ENCODE results near the gene PADI1. TPM values are rescaled to one million over a fixed set of nuclear protein-coding genes. Genes with fewer than 3 reads are reported as not detected.

The PADI1 gene
- polyA plus RNA-seq, 3 donors, result 0.06 TPM; not detected in 2

DNA sequence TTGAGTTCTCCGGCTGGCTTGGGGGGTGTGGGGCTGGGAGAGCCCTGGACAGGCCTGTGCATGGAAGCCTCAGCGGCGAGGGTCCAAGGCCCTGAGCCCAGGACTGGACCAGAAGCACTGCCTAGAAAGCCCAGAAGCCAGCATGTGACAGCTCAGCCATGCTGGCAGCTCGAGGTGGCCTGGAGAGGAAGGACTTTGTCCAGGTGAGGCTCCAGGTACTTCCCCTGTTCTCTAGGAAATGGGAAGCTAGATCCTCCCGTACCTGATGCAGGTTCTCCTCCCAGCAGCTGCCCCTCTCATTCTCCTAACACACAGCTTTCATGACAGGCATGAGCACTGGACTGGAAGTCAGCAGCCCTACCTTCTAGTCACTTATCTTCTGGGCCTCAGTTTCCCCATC is 50.4 kb downstream of the PADI1 start:
- DNase-seq (ENCODE audit: extremely low read depth in 1 of 11, low read depth in 9 of 11, low spot score in 4 of 11), result no peak

DNA sequence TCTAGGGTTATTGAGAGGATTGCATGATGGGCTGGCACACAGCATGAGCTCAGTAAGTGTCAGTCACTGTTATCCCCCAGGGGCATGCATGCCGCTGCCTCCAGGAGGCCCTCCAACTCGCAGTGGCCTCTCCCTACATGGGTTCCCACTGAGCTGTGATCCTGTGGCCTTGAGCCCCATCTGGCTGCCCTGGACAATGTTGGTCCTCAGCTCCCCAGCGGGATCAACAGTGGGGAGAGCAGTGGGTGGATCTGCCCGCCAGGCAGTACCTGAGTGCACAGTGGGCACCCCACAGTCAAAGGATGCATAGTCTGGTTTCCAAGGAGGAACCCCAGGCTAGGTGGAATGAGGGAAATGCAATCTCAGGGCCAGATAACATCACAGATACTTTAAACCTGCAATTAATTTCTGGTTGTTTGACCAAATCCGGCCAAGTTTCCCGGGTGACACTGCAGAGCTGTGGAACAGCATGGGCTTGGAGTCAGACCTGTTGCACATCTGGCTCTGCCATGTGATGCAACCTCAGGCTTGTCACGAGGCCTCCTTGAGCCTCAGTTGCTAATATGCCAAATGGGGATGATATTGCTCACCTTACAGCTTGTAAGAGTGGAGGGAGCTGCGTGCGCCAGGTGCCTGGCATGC is 53.3 kb downstream of the PADI1 start:
- no peak for DNase-seq (ENCODE audit: extremely low read depth in 1 of 11, low read depth in 9 of 11, low spot score in 4 of 11)

DNA sequence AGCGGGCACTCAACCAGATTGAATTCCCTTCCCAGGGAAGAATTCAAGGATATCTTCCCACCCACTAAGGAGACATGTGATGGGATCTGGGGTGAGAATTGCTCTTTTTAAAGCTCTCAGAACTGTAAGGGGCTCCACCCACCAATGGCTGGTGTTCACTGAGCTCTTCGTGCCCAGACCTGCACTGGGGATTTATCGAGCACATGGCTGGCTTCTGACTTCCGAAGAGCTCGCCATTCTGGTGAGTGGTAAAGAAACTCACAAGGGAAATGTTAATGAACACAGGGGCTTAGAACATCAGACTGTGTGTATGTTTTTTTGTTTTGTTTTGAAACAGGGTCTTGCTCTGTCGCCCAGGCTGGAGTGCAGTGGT is 53.8 kb downstream of the PADI1 start:
- DNase-seq (ENCODE audit: extremely low read depth in 1 of 11, low read depth in 9 of 11, low spot score in 4 of 11), result no peak

DNA sequence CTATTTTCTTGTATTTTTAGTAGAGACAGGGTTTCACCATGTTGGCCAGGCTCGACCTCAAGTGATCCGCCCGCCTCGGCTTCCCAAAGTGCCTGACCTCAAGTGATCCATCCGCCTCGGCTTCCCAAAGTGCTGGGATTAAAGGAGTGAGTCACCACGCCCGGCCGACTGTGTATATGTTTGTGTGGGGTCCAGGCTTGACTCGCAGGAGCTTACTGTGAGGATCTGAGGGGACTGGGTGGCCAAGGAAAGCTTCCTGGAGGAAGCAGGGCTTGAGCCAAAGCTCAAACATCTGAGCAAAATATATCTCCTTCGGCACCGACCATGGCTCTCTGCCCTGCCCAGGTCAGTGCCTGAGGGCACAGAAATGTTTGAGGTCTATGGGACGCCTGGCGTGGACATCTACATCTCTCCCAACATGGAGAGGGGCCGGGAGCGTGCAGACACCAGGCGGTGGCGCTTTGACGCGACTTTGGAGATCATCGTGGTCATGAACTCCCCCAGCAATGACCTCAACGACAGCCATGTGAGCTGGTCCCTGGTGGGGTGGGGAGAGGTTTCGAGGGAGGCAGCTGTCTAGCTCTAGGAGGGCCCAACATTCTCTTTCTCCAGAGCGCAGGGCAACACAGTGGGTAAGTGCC is 54.4 kb downstream of the PADI1 start:
- no peak for DNase-seq (ENCODE audit: extremely low read depth in 1 of 11, low read depth in 9 of 11, low spot score in 4 of 11)

GRCh38 chr1:17260264-17260663 is 55.3 kb downstream of the PADI1 start:
- DNase-seq (ENCODE audit: extremely low read depth in 1 of 11, low read depth in 9 of 11, low spot score in 4 of 11), result no peak

- no peak for DNase-seq (ENCODE audit: extremely low read depth in 1 of 11, low read depth in 9 of 11, low spot score in 4 of 11)
Observed at GRCh38 chr1:17260738-17261137, 55.8 kb downstream of the PADI1 start.

GRCh38 chr1:17263936-17264335 is 59.0 kb downstream of the PADI1 start:
- no peak for DNase-seq (ENCODE audit: extremely low read depth in 1 of 11, low read depth in 9 of 11, low spot score in 4 of 11)

GRCh38 chr1:17264470-17264869 is 59.5 kb downstream of the PADI1 start:
- no peak for DNase-seq (ENCODE audit: extremely low read depth in 1 of 11, low read depth in 9 of 11, low spot score in 4 of 11)

DNA sequence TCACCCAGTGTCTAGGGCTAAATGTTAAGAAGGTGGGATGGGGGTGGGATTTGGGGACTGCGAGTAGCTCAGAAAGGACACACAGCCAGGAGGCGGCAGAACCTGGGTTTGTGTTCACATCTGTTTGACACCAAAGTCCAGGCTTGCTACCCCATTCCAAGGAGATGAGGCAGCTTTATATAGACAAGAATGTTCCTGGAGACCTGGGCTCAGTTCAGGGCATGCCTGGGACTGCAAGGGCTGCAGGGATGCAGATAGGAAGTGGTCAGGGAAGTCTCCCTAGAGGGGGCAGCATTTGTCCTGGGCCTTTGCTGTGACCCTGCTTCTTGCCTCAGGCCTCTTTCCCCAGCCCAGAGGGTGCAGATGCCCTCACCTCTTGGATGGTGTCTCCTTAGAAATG is 60.2 kb downstream of the PADI1 start:
- DNase-seq (ENCODE audit: extremely low read depth in 1 of 11, low read depth in 9 of 11, low spot score in 4 of 11), result no peak

DNA sequence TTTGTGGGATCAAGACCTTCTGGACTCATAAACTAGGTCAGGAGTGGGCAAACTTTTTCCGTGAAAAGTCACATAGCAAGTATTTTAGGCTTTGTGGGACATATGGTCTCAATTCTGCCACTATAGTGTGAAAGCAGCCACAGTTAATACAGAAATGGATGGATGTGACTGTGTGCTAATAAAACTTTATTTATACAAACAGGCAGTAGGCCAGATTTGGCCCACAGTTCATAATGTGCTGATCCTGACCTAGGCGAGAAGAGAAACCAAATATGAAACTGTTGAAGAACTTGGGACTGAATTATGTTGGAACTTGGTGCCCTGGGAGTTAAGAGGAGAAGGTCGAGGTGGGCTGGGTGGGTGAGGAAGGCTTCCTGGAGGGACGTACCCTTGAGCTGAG is 61.0 kb downstream of the PADI1 start:
- DNase-seq (ENCODE audit: extremely low read depth in 1 of 11, low read depth in 9 of 11, low spot score in 4 of 11), result no peak

DNA sequence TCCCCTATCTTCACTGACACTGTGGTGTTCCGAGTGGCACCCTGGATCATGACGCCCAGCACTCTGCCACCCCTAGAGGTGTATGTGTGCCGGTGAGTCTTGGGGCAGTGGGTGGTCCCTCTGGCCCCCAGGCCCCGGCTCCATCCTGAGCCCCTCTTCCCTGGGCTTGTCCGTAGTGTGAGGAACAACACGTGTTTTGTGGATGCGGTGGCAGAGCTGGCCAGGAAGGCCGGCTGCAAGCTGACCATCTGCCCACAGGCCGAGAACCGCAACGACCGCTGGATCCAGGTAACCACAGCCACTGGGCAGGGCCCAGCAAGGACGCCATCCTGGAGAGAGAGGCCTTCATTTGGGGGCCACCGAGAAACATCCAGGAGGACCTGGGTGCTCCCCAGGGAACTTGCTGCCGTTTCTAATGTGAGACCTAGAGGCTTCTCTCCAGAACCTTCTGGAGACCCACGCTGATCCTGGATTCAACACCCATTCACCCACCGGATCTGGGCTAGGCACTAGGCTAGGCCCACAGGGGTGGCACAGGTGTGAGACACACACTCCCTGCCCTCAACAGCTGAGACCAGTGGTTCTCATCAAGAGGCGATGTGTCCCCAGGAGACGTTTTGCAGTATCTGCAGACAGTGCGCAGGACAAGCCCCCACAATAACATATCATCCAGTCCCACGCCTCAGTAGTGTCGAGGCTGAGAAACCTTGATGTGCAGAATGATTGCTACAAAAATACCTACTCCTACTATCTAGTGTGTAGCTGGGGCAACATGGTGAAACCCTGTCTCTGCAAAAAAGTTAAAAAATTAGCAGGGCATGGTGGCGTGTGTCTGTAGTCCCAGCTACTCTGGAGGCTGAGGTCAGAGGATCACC is 66.2 kb downstream of the PADI1 start:
- DNase-seq (ENCODE audit: extremely low read depth in 1 of 11, low read depth in 9 of 11, low spot score in 4 of 11), result no peak

DNA sequence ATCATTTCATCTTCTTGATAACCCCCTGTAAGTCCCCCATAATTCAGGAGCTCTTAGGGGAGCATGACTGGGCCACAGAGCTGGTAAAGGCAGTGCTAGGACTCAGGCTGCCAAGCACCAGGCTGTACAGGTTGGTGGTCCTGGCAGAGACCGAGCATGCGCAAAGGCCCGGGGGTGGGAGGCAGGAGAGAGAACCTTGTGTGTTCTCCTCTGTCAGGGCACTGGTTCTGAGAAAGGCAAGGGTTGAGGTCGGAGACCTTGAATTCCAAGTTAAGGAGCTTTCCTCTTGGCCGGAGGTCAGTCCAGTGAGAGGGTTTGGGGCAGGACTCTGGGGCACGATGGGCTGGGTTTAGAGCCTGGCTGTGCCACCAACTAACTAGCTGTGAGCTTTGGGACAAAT is 67.1 kb downstream of the PADI1 start:
- DNase-seq (ENCODE audit: extremely low read depth in 1 of 11, low read depth in 9 of 11, low spot score in 4 of 11), result no peak

- no peak for DNase-seq (ENCODE audit: extremely low read depth in 1 of 11, low read depth in 9 of 11, low spot score in 4 of 11)
Observed at GRCh38 chr1:17272646-17273045, 67.7 kb downstream of the PADI1 start.

DNA sequence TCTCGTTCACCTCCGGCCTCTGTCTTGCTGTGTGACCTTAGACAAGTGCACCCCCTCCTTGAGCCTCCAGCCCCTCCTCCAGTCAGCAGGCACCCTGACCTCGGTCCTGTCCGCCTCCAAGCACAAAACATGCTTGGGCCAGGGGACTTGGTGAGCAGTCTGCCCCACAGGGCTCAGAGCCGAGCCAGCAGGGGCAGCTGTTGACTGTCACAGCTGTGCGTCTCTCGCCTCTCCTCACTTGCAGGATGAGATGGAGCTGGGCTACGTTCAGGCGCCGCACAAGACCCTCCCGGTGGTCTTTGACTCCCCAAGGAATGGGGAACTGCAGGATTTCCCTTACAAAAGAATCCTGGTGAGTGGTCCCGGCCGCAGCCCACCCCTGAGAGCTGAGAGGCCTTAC is 68.2 kb downstream of the PADI1 start:
- no peak for DNase-seq (ENCODE audit: extremely low read depth in 1 of 11, low read depth in 9 of 11, low spot score in 4 of 11)

DNA sequence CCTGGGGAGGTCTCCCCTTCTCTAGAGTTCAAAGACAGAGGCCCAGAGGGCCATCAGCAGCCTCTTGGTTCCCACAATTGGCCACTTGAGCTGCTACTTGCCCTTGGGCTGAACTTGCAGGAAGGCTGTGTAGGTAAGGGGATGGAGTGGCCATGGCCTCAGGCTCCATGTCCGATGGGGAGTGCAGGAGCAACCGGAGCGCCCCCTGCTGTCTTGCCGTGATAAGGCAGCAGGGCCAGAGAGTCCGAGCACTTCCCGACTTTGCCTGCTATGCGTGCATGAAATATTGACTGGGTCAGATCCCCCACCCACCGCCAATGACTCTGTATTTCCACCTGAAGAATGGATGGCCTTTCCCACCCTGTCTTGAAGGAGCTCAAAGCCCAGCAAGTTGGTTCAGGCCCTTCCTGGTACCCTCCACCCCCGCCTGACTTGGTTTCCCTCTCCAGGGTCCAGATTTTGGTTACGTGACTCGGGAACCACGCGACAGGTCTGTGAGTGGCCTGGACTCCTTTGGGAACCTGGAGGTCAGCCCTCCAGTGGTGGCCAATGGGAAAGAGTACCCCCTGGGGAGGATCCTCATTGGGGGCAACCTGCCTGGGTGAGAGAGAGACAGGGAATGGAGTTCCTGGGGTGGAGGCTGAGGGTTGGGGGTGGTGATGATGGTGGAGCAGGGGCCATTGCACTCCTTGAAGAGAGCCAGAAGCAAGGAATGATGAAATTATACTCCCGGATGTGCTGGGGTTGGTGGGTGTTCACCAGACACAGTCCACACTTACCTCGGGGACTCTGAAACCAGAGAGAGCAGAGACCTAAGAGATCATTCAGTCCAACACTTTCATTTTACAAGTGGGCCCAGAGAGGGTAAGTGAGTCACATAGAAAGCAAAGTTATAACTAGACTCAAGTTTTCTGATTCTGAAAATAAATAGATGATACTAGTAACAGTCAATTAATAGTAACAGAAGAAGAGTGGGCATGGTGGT is 69.5 kb downstream of the PADI1 start:
- DNase-seq (ENCODE audit: extremely low read depth in 1 of 11, low read depth in 9 of 11, low spot score in 4 of 11), result peak in 2 of 11 donors; percentile 7 to 37

DNA sequence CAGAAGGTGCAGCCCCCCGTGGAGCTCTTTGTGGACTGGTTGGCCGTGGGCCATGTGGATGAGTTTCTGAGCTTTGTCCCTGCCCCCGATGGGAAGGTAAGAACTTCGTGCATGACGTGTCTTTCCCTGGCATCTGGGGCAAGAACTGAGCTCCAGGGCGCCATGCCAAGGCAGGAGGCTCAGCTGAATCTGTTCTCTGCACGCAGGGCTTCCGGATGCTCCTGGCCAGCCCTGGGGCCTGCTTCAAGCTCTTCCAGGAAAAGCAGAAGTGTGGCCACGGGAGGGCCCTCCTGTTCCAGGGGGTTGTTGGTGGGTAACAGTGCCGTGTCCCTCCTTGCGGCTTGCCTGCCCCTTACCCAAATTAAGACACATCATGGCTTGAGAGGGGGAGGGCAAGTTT is 71.6 kb downstream of the PADI1 start:
- DNase-seq (ENCODE audit: extremely low read depth in 1 of 11, low read depth in 9 of 11, low spot score in 4 of 11), result no peak

DNA sequence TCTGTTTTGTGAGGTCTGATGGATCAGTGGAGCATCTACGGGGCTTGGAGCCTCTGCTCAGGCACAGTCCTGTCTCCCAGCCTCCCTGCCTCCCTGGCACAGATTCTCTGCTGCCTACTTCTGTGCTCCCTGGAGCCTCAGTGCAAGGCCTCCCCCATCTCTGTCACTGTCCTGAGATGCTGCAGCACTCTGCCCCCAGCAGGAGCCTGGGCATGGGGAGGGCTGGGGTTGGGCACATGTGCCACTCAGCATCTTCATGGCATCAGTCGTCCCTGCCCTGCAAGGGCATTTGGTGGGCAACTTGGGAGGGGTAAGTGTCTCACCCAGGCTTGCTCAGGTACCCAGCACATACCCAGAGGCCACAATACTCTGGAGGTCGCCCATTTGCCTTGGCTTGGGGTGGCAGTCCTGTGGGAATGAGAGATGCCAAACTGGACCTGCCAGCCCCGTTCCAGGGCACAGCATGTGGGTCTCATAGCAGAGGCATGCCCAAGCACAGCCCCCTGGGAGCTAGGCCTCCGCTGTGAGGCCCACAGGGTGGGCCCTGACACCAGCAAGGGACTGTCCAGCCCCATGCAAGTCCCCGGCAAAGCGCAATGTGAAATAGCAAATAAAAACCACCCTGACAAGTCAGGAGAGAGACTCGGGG is 72.7 kb downstream of the PADI1 start:
- no peak for DNase-seq (ENCODE audit: extremely low read depth in 1 of 11, low read depth in 9 of 11, low spot score in 4 of 11)

- DNase-seq (ENCODE audit: extremely low read depth in 1 of 11, low read depth in 9 of 11, low spot score in 4 of 11), result no peak
Observed at GRCh38 chr1:17278996-17279830, 74.3 kb downstream of the PADI1 start.

Measured in renal cortex interstitium (tissue), 11 donors.